Testis (tissue), 3 donors: ENCODE results near the gene ZNG1C. TPM values are rescaled to one million over a fixed set of nuclear protein-coding genes. Genes with fewer than 3 reads are reported as not detected.
"Not testable (repeated sequence)": the region's sequence is repeated elsewhere in the genome, so short reads cannot be mapped to it uniquely, and the experiment has no call there.

ENCODE experiments used
- DNase-seq: peaks from one replicate; pipeline ENCODE4 v3.0.0-alpha.2; 2019
- H3K27ac ChIP-seq, 2 donors: fragments of 200-600 bp; sonication (generic); one replicate each; pipeline ENCODE4 v1.5.1; 2019
- H3K27me3 ChIP-seq: fragments of 200-600 bp; sonication (generic); one replicate; pipeline ENCODE4 v1.5.1; 2019
- H3K36me3 ChIP-seq: fragments of 200-600 bp; sonication (generic); one replicate; pipeline ENCODE4 v1.5.1; 2017; ENCODE audit warnings: low read depth; ENCODE audit errors: missing control alignments
- H3K4me1 ChIP-seq: fragments of 200-600 bp; sonication (generic); one replicate; pipeline ENCODE4 v1.5.1; 2019
- H3K4me3 ChIP-seq, 2 donors: fragments of 200-600 bp; sonication (generic); one replicate each; pipeline ENCODE4 v1.5.1; 2017 to 2019
- H3K9me3 ChIP-seq: fragments of 200-600 bp; sonication (generic); one replicate; pipeline ENCODE4 v1.5.1; 2017
- WGBS, 2 donors: methylation state at CpG; one replicate each; pipeline ENCODE4 v1.1.5; 2018; 5-methylcytosine and 5-hydroxymethylcytosine counted together
- intact Hi-C: fragments of 100-400 bp; cut with DNase I; formaldehyde crosslinking; loops from one replicate; pipeline ENCODE4 v1.15.1; 2023; ENCODE audit warnings: low total_unique reads
- polyA plus RNA-seq: library from polyadenylated mRNA; stranded (reverse); fragments of 350-450 nt; fragmentation: Illumina TruSeq; extraction: RNeasy Lipid Tissue Mini Kit (QIAGEN cat#74804); gene quantifications from one replicate; pipeline ENCODE4 v1.2.3, GENCODE V29; 2014; ENCODE audit warnings: low read depth, low replicate concordance; ENCODE audit not compliant: insufficient read depth
- total RNA-seq, 2 donors: library from RNA; depleted of rRNA; stranded (reverse); fragments of >200 nt; gene quantifications; one replicate each; pipeline ENCODE4 v1.2.3, GENCODE V29; 2016
- TF ChIP-seq, protein P1 (sequence below), 3 experiments: fragments of 450-650 bp in 2 of 3; fragments of 200-600 bp in 1 of 3; sonication (generic) in 1 of 3; IDR thresholded peaks; one replicate each; pipeline ENCODE4 v1.5.1; 2016 to 2019; ENCODE audit warnings: antibody characterized with exemption in 3 of 3, mild to moderate bottlenecking in 2 of 3, moderate library complexity in 1 of 3

ZNG1C gene
- total and polyA plus RNA-seq, 3 donors from 2014 or later: 26.7 to 47.5 (median 39.0) TPM

DNA sequence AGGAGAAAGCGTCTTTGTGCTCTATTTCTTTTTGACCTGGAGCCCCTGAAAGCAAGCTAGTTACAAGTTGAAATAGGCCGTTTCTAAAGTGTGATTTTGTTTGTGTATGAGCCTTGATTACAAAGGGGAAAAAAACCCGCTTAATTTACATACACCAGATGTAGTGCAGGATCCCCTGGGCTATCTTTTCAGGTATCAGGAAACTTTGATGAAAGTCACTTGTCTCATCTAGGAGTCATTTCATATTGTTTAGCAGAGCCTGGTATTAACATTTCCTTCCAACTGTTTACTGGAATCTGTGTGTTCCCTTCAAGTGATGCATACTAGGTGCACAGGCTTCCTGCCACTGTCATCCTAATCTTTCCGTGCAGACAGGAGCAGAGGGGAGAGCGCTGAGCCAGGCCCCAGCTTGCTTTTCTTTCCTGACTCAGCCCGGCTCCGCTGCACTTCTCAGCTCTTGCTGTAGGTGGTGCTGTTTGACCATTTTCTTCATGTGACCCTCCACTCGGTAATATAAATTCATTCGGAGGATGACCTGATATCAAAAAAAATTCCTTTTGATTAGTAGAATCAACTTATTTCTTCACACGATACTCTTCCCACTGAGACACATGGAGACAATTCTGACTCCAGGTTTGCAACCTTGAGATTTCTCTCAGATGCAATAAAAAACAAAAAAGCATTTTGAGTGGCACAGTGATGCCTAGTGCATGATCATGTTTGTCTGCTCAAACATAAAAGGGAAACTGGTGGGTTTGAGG is 100.7 kb downstream of the ZNG1C start:
- H3K4me1 ChIP-seq, H3K36me3 ChIP-seq, H3K27me3 ChIP-seq, H3K27ac ChIP-seq, H3K9me3 ChIP-seq, DNase-seq, H3K4me3 ChIP-seq, intact Hi-C loops: not testable (repeated sequence)
- TF ChIP-seq, protein P1, sequence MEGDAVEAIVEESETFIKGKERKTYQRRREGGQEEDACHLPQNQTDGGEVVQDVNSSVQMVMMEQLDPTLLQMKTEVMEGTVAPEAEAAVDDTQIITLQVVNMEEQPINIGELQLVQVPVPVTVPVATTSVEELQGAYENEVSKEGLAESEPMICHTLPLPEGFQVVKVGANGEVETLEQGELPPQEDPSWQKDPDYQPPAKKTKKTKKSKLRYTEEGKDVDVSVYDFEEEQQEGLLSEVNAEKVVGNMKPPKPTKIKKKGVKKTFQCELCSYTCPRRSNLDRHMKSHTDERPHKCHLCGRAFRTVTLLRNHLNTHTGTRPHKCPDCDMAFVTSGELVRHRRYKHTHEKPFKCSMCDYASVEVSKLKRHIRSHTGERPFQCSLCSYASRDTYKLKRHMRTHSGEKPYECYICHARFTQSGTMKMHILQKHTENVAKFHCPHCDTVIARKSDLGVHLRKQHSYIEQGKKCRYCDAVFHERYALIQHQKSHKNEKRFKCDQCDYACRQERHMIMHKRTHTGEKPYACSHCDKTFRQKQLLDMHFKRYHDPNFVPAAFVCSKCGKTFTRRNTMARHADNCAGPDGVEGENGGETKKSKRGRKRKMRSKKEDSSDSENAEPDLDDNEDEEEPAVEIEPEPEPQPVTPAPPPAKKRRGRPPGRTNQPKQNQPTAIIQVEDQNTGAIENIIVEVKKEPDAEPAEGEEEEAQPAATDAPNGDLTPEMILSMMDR (IDR thresholded peaks at IDR 0.05): peak in 1 of 3 experiments; percentile 23
- WGBS, 2 donors: 14 to 15% methylated on average over 5 of the region's 10 CpGs

DNA sequence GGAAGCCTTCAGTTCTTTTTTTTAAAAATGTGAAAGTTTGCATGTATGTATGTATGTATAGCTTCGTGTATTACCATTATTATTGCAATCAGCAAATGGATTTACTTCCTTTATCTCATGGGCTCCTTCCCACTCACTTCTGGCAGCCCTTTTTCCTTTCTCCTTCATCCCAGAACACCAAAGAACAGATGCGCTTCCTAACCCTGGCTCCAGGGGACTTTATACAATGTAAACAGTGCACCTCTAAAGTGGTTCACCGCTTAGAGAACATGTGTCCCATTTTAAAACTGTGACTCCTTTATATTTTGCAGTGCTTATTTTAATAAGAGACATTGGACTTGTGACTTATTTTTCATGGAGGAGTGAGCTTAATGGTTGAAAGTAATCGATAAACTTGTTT is 101.5 kb downstream of the ZNG1C start:
- DNase-seq: not testable (repeated sequence)

DNA sequence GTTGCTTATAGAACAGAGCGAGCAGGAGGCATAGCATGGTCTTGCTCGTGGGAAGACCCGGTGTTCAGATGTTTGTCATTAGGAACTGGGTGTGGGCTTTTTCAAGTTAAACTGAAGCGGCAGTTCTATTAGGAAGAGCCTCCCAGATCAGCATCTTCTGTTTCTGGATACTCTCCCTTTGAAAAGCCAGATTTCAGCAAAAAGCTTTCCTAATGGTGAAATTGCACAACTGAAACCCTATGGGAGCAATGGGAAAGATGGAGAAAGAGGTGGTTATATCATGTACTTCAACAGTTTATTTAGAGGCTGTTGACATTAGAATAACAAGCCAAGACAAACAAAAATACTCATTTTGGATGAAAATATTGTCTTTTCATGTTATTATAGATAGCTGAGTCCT is 102.2 kb downstream of the ZNG1C start:
- DNase-seq, H3K36me3 ChIP-seq, H3K4me1 ChIP-seq, H3K27ac ChIP-seq, intact Hi-C loops, H3K4me3 ChIP-seq, H3K9me3 ChIP-seq, H3K27me3 ChIP-seq: not testable (repeated sequence)
- WGBS, 2 donors: 25 to 26% methylated on average over 1 to 3 of the region's 4 CpGs

More for the DNA sequence above, 101.5 kb downstream of the ZNG1C start:
- 43 to 62% methylated on average over 3 to 4 of the region's 4 CpGs for WGBS, 2 donors
- H3K27ac ChIP-seq, H3K36me3 ChIP-seq, H3K4me1 ChIP-seq, intact Hi-C loops, H3K4me3 ChIP-seq, H3K27me3 ChIP-seq, H3K9me3 ChIP-seq: not testable (repeated sequence)

Other genes with a start within 250 kb of the ZNG1C start
- gene FOXD4L3, start 60.9 kb downstream of the ZNG1C start, total RNA-seq: not detected
- gene FOXD4L3, start 60.9 kb downstream of the ZNG1C start, polyA plus RNA-seq: 0.18 TPM
- 10 to 100 TPM in 1 of 2 donors, 1 to 10 TPM in 1; 9.3 to 10.4 TPM for gene PGM5, start 114.6 kb downstream of the ZNG1C start, total RNA-seq
- gene PGM5, start 114.6 kb downstream of the ZNG1C start, polyA plus RNA-seq: 19.4 TPM